Measurements from ENCODE around the gene MISP. TPM values are rescaled to one million over a fixed set of nuclear protein-coding genes. Genes with fewer than 3 reads are reported as not detected.
A peak's percentile ranks its signal among the peaks of the same experiment; 100 is the strongest.

The MISP gene
- total and polyA plus RNA-seq, 2 of the 13 experiments (the other 11 are each of a cell fraction or from before 2014, with no cell fraction given) = 0.67 to 1.3 TPM

- TF ChIP-seq ATF5 (CRISPR knock-in tag; IDR thresholded peaks at IDR 0.05; ENCODE audit: low read depth) = no peak
- TF ChIP-seq IRF9 (CRISPR knock-in tag; IDR thresholded peaks at IDR 0.05; ENCODE audit: borderline replicate concordance) = peak; percentile 33; the same call in 1 of the 2 replicates
- TF ChIP-seq ZFX (CRISPR knock-in tag; IDR thresholded peaks at IDR 0.05; ENCODE audit: low read depth) = peak; percentile 79
- no peak for TF ChIP-seq ZNF335 (CRISPR knock-in tag; IDR thresholded peaks at IDR 0.05)
- 0 out of 2 replicates have a peak, but pooled peaks have one; percentile 6 for TF ChIP-seq ATF3 (CRISPR knock-in tag; IDR thresholded peaks at IDR 0.05)
- TF ChIP-seq THAP11 (CRISPR knock-in tag; IDR thresholded peaks at IDR 0.05) = 0 out of 2 replicates have a peak, but pooled peaks have one; percentile 20
- TF ChIP-seq ZBTB25 (CRISPR knock-in tag; IDR thresholded peaks at IDR 0.05) = no peak
- TF ChIP-seq ZSCAN31 (CRISPR knock-in tag; IDR thresholded peaks at IDR 0.05; ENCODE audit: low read depth) = no peak; the same call in 1 of the 2 replicates
- 0 out of 2 replicates have a peak, but pooled peaks have one; percentile 15 for TF ChIP-seq GATA4 (IDR thresholded peaks at IDR 0.05; ENCODE audit: borderline replicate concordance, low read depth)
- 0 out of 2 replicates have a peak, but pooled peaks have one; percentile 67 for TF ChIP-seq ZNF878 (CRISPR knock-in tag; IDR thresholded peaks at IDR 0.05)
- TF ChIP-seq ZNF12 (CRISPR knock-in tag; IDR thresholded peaks at IDR 0.05) = 0 out of 2 replicates have a peak, but pooled peaks have one; percentile 12
- TF ChIP-seq MYC (CRISPR knock-in tag; IDR thresholded peaks at IDR 0.05; ENCODE audit: borderline replicate concordance) = peak; percentile 49
- TF ChIP-seq ARID4A (CRISPR knock-in tag; IDR thresholded peaks at IDR 0.05; ENCODE audit: borderline replicate concordance) = peak; percentile 44; the same call in 1 of the 2 replicates
- TF ChIP-seq GMEB1 (CRISPR knock-in tag; IDR thresholded peaks at IDR 0.05; ENCODE audit: borderline replicate concordance) = peak; percentile 35; the same call in 1 of the 2 replicates
These were observed 38.2 kb downstream of the MISP start (continued) for GRCh38 chr19:788983-789700.

Data from HepG2 (cell line).